H1 (cell line): Measurements from ENCODE around the gene IGSF9B. TPM values are rescaled to one million over a fixed set of nuclear protein-coding genes. Genes with fewer than 3 reads are reported as not detected.

Experiments used
- CEBPB ChIP-seq: IDR thresholded peaks from 2 replicates; pipeline ENCODE4 v1.6.1; 2012; ENCODE audit warnings: low read depth, low read length
- CHD2 ChIP-seq: IDR thresholded peaks from 2 replicates; pipeline ENCODE4 v1.6.1; 2012; ENCODE audit warnings: low read length, improper control_type of control experiment
- EP300 ChIP-seq, 2 experiments: IDR thresholded peaks; 1 replicate in 1 of 2; 2 replicates in 1 of 2; pipeline ENCODE4 v1.6.1; 2011 to 2012; ENCODE audit warnings: low read depth in 2 of 2, low read length in 2 of 2, mild to moderate bottlenecking in 2 of 2, borderline replicate concordance in 1 of 2, inconsistent platforms in 1 of 2, moderate library complexity in 1 of 2
- EZH2 ChIP-seq: fragments of 200-600 bp; sonication (generic); IDR thresholded peaks from 2 replicates; pipeline ENCODE4 v1.7.1; 2012; ENCODE audit warnings: low read depth, mild to moderate bottlenecking, moderate library complexity, low read length, inconsistent platforms; ENCODE audit not compliant: severe bottlenecking
- HDAC2 ChIP-seq, 2 experiments: fragments of 300-600 bp in 1 of 2; sonication (generic) in 1 of 2; IDR thresholded peaks; 2 replicates each; pipeline ENCODE4 v1.6.1; 2011 to 2012; ENCODE audit warnings: low read depth in 2 of 2, low read length in 2 of 2, mild to moderate bottlenecking in 2 of 2, moderate library complexity in 2 of 2, borderline replicate concordance in 1 of 2, inconsistent platforms in 1 of 2
- KDM4A ChIP-seq: IDR thresholded peaks from one replicate; pipeline ENCODE4 v1.7.1; 2012; ENCODE audit warnings: low read depth, mild to moderate bottlenecking, moderate library complexity, low read length, inconsistent platforms; ENCODE audit not compliant: severe bottlenecking
- MAFK ChIP-seq: IDR thresholded peaks from 2 replicates; pipeline ENCODE4 v1.6.1; 2012; ENCODE audit warnings: low read depth, mild to moderate bottlenecking, improper control_type of control experiment, low read length
- NANOG ChIP-seq: IDR thresholded peaks from 2 replicates; pipeline ENCODE4 v1.6.1; 2011; ENCODE audit warnings: low read length, low read depth, mild to moderate bottlenecking, inconsistent platforms; ENCODE audit not compliant: insufficient read depth, poor library complexity, severe bottlenecking
- SIRT6 ChIP-seq: IDR thresholded peaks from one replicate; pipeline ENCODE4 v1.7.1; 2012; ENCODE audit warnings: low read length, inconsistent platforms
- SUZ12 ChIP-seq: fragments of 200-600 bp; sonication (generic); IDR thresholded peaks from 2 replicates; pipeline ENCODE4 v1.6.1; 2012; ENCODE audit warnings: mild to moderate bottlenecking, inconsistent platforms, low read length, moderate library complexity, mixed read lengths
- TEAD4 ChIP-seq: IDR thresholded peaks from 2 replicates; pipeline ENCODE4 v1.6.1; 2012; ENCODE audit warnings: low read depth, low read length, inconsistent platforms, mixed read lengths
- polyA plus RNA-seq, 7 experiments: library from polyadenylated mRNA; depleted of rRNA in 3 of 7; stranded (reverse) in 5 of 7; unstranded in 2 of 7; fragments of >200 nt in 5 of 7; fragments of 200-250 nt in 2 of 7; gene quantifications; 1 replicate in 5 of 7; 2 replicates in 1 of 7; 4 replicates in 1 of 7; pipeline versions ENCODE4 v1.2.1 to v1.2.3, GENCODE V29; 2011 to 2013; ENCODE audit warnings: missing spikeins in 2 of 7, mixed read lengths in 2 of 7
- total RNA-seq: library from RNA; stranded (reverse); fragmentation: NEBNext Ultra II Directional; extraction: Animal tissue kit (Norgen Biotek cat#: 25700); gene quantifications from 2 replicates; pipeline ENCODE4 v1.2.1, GENCODE V29; 2021
- TF ChIP-seq, protein P1 (sequence below): IDR thresholded peaks from 2 replicates; pipeline ENCODE4 v1.6.1; 2011; ENCODE audit warnings: low read depth, mild to moderate bottlenecking, low read length; ENCODE audit not compliant: insufficient read depth

The IGSF9B gene
- total and polyA plus RNA-seq, 2 of the 8 experiments (the other 6 are each of a cell fraction or from before 2014, with no cell fraction given) = 16.5 to 49.2 TPM

DNA sequence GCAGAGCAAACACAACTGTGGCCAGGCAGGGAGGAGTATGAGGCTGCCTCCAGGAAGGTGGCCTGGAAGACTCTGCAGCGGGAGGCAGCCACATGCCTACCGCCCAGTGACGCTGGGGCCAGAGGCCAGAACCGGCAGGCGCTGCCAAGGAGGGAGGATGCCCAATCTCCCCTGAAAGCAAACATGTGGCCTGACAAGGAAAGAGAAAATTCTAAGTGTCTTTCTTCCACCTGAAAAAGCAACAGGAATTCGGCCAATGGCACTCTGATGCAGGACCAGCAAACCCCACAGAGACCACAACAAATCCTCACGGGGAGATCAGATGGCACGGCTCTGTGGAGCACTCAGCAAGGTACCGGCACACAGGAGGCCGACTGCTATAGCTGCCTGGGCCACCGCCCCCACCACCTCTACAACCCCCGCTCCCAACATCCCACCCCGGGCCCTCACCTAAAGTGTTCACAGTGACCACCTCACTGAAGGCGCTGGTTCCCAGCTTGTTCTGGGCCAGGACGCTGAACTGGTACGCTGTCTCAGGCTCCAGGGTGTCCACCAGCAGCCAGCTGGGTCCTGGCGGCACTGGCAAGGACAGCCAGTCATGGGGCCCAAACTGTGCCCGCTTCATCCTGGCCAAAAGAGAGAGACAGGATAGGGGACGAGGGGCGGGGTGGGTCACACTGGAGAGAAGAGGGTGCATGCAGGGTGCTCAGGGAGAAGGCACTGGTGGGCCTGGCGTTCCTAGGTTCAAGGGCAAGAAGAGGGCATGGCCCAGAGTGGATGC, 30.1 kb downstream of the IGSF9B start (continued):
- TF ChIP-seq SUZ12 (no peak), NANOG (no peak), EP300 (IDR thresholded peaks at IDR 0.05; ENCODE audit: borderline replicate concordance in 1 of 2, low read depth in 2 of 2, low read length in 2 of 2) (no peak), CHD2 (no peak), MAFK (no peak), TEAD4 (no peak), CEBPB (no peak), EZH2 (no peak), KDM4A (no peak), SIRT6 (no peak), HDAC2 (IDR thresholded peaks at IDR 0.05; ENCODE audit: borderline replicate concordance in 1 of 2, low read depth in 2 of 2, low read length in 2 of 2) (no peak)
- TF ChIP-seq, protein P1, sequence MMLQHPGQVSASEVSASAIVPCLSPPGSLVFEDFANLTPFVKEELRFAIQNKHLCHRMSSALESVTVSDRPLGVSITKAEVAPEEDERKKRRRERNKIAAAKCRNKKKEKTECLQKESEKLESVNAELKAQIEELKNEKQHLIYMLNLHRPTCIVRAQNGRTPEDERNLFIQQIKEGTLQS = no peak
